Loucy (cell line): Measurements from ENCODE around the gene AP3D1.

ENCODE experiments used
- H2AFZ ChIP-seq: fragments of 200-600 bp; sonication (generic); 2 replicates; pipeline ENCODE4 v1.6.0; 2016; ENCODE audit warnings: antibody characterized with exemption, mild to moderate bottlenecking, low read length, moderate library complexity
- H3F3A ChIP-seq: fragments of 200-600 bp; 2 replicates; pipeline ENCODE4 v1.6.0; 2016; ENCODE audit warnings: antibody characterized with exemption, low read depth, mild to moderate bottlenecking
- H3K27me3 ChIP-seq: fragments of 200-600 bp; sonication (generic); 2 replicates; pipeline ENCODE4 v1.6.1; 2014; ENCODE audit warnings: low read length, mild to moderate bottlenecking; ENCODE audit not compliant: insufficient read depth, poor library complexity, severe bottlenecking
- H3K36me3 ChIP-seq: fragments of 200-600 bp; sonication (generic); 2 replicates; pipeline ENCODE4 v1.6.1; 2016; ENCODE audit warnings: low read length; ENCODE audit not compliant: insufficient read depth
- H3K4me1 ChIP-seq: fragments of 200-600 bp; sonication (generic); 2 replicates; pipeline ENCODE4 v1.5.1; 2014; ENCODE audit warnings: low read length, mild to moderate bottlenecking; ENCODE audit not compliant: insufficient read depth, poor library complexity, severe bottlenecking
- H3K4me2 ChIP-seq: fragments of 200-600 bp; sonication (generic); 2 replicates; pipeline ENCODE4 v1.6.0; 2014; ENCODE audit warnings: antibody characterized with exemption, low read length, low read depth, mild to moderate bottlenecking; ENCODE audit not compliant: poor library complexity, severe bottlenecking
- H3K4me3 ChIP-seq: fragments of 200-600 bp; sonication (generic); 2 replicates; pipeline ENCODE4 v1.5.1; 2014; ENCODE audit warnings: low read length, mild to moderate bottlenecking, mixed read lengths; ENCODE audit not compliant: poor library complexity, severe bottlenecking
- H3K79me2 ChIP-seq: fragments of 200-600 bp; sonication (generic); 2 replicates; pipeline ENCODE4 v1.6.1; 2014; ENCODE audit warnings: low read length; ENCODE audit not compliant: insufficient read depth
- H3K9ac ChIP-seq: fragments of 200-600 bp; sonication (generic); 2 replicates; pipeline ENCODE4 v1.6.0; 2014; ENCODE audit warnings: mild to moderate bottlenecking, low read depth, low read length, moderate library complexity; ENCODE audit not compliant: poor library complexity, severe bottlenecking
- H3K9me2 ChIP-seq: fragments of 200-600 bp; sonication (generic); replicated peaks from 2 replicates; pipeline ENCODE4 v1.6.1; 2016; ENCODE audit warnings: low read depth, low read length, mixed read lengths
- H3K9me3 ChIP-seq: fragments of 200-600 bp; sonication (generic); 2 replicates; pipeline ENCODE4 v1.6.1; 2014; ENCODE audit warnings: mild to moderate bottlenecking, antibody characterized with exemption, low read length, low read depth; ENCODE audit not compliant: insufficient read depth
- H4K20me1 ChIP-seq: fragments of 200-600 bp; sonication (generic); 2 replicates; pipeline ENCODE4 v1.6.0; 2014; ENCODE audit warnings: antibody characterized with exemption, low read length, mild to moderate bottlenecking; ENCODE audit not compliant: insufficient read depth, poor library complexity, severe bottlenecking
- CTCF ChIP-seq: fragments of 200-600 bp; sonication (generic); conservative IDR thresholded peaks from 2 replicates; pipeline ENCODE4 v1.5.1; 2014; ENCODE audit warnings: mild to moderate bottlenecking, antibody characterized with exemption, low read length
- EZH2phosphoT487 ChIP-seq: fragments of 200-600 bp; IDR thresholded peaks from 2 replicates; pipeline ENCODE4 v1.6.1; 2018; ENCODE audit warnings: antibody characterized with exemption, mild to moderate bottlenecking, moderate library complexity, borderline replicate concordance

Gene AP3D1

GRCh38 chr19:2056837-2057192 is 94.6 kb downstream of the AP3D1 start:
- H3K36me3 ChIP-seq = no peaks in the 10 kb centered on the region
- no peaks in the 10 kb centered on the region for H3K27me3 ChIP-seq
- H4K20me1 ChIP-seq = no peaks in the 10 kb centered on the region
- TF ChIP-seq EZH2phosphoT487 (no peak), CTCF (no peak)
- peak overlapping the region; percentile 68 for H3K9ac ChIP-seq
- H3K79me2 ChIP-seq = peaks cover 43% of the 10 kb centered on the region
- no peak overlapping the region for H2AFZ ChIP-seq
- no peaks in the 10 kb centered on the region for H3K9me3 ChIP-seq
- H3K9me2 ChIP-seq = no peaks in the 10 kb centered on the region
- H3F3A ChIP-seq = no peaks in the 10 kb centered on the region
- H3K4me3 ChIP-seq = peak overlapping the region; percentile 63
- H3K4me2 ChIP-seq = peak overlapping the region; percentile 65
- peaks cover 57% of the 10 kb centered on the region for H3K4me1 ChIP-seq

GRCh38 chr19:2055931-2056836 is 95.2 kb downstream of the AP3D1 start:
- Histone ChIP-seq H4K20me1 (no peaks in the 10 kb centered on the region), H3K9ac (peak overlapping the region; percentile 71), H3K4me3 (peak overlapping the region; percentile 63), H3K36me3 (no peaks in the 10 kb centered on the region), H2AFZ (no peak overlapping the region), H3F3A (no peaks in the 10 kb centered on the region), H3K9me3 (no peaks in the 10 kb centered on the region), H3K79me2 (peaks cover 43% of the 10 kb centered on the region), H3K4me2 (peak overlapping the region; percentile 69), H3K27me3 (no peaks in the 10 kb centered on the region), H3K9me2 (no peaks in the 10 kb centered on the region), H3K4me1 (peaks cover 61% of the 10 kb centered on the region)
- TF ChIP-seq CTCF = peak; percentile 18; the same call in 1 of the 2 replicates
- no peak for TF ChIP-seq EZH2phosphoT487

- H3K4me2 ChIP-seq = peak overlapping the region; percentile 27
- TF ChIP-seq CTCF (no peak), EZH2phosphoT487 (no peak)
- peak overlapping the region; percentile 48 for H3K4me3 ChIP-seq
- H3K4me1 ChIP-seq = peaks cover 48% of the 10 kb centered on the region
- no peaks in the 10 kb centered on the region for H3F3A ChIP-seq
- H4K20me1 ChIP-seq = peaks cover 10% of the 10 kb centered on the region
- peaks cover 45% of the 10 kb centered on the region for H3K79me2 ChIP-seq
- no peak overlapping the region for H3K9ac ChIP-seq
- H3K36me3 ChIP-seq = no peaks in the 10 kb centered on the region
- no peaks in the 10 kb centered on the region for H3K9me3 ChIP-seq
- no peak overlapping the region for H2AFZ ChIP-seq
- H3K27me3 ChIP-seq = no peaks in the 10 kb centered on the region
- H3K9me2 ChIP-seq = no peaks in the 10 kb centered on the region
These were observed 96.6 kb downstream of the AP3D1 start for GRCh38 chr19:2054763-2055162.
